ENCODE data around the gene FRS2.
"Not testable (repeated sequence)": the region's sequence is repeated elsewhere in the genome, so short reads cannot be mapped to it uniquely, and the experiment has no call there.

Gene FRS2, protein sequence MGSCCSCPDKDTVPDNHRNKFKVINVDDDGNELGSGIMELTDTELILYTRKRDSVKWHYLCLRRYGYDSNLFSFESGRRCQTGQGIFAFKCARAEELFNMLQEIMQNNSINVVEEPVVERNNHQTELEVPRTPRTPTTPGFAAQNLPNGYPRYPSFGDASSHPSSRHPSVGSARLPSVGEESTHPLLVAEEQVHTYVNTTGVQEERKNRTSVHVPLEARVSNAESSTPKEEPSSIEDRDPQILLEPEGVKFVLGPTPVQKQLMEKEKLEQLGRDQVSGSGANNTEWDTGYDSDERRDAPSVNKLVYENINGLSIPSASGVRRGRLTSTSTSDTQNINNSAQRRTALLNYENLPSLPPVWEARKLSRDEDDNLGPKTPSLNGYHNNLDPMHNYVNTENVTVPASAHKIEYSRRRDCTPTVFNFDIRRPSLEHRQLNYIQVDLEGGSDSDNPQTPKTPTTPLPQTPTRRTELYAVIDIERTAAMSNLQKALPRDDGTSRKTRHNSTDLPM

DNA sequence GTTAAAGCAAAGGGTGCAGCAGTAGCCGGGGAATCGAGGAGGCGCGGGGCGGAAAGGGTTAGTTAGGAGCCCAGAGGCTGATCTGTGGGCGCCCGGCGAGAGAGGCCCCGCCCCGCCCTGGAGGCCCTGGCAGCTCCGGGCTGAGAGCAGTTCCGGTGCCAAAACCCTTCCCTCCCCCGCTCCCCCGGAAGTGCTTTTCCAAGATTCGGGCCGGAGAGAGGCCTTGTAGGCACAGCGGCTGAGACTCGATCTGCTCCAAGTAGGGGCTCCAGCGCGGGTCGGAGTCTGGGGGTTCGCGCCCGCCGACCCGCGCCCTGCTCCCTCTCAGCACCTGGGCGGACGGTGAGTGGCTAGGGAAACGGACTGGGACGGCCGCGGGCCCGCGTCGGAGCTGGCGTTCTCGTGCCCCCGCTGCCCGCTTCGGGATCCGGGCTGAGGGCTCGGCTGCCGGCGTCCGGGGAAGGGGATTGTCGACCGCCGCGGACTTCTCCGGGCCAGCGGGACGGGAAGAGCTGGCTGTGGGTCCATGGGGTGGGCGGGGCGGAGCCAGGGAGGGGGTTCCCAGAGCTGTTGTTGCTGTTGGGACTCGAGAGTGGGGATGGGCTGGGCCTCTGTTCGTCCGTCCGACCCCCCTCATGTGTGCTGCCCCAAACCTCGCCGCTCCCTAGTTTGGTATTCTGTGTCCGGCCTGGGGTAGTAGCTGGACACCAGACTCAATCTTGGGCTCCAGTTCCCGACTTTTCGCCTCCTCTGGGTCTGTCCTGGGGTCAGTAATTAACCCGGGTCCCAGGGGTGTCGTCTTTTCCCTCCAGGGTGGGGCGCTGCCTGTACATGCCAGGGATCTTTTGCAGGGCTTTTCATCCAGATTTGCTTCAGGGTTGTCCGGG, at the start of gene FRS2:
FRS2 (plus strand) TSS at position 200 of the 887 bp plus-strand sequence. CDS start 98,643 bp downstream, outside the sequence.
- DNase-seq, result peak; percentile 82

DNA sequence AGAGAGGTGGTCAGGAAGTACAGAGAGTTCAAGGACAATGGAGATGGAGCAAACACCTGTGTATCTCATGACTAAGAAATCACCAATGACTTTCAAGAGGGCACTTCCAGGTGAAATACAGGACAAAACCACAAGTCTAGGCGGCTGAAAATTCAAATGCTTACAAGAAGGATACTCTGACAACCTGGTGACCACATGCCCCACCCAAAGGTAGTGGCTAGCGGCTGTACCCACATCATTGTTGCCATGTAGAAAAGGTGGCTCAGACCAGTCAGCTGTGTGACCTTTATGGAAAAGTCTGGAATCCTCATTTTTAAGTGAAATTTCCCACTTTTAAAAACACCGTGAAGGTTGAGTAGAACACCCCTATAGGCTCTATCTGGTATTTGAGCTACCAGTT, 48.6 kb upstream of the FRS2 start:
- no peak for DNase-seq

DNA sequence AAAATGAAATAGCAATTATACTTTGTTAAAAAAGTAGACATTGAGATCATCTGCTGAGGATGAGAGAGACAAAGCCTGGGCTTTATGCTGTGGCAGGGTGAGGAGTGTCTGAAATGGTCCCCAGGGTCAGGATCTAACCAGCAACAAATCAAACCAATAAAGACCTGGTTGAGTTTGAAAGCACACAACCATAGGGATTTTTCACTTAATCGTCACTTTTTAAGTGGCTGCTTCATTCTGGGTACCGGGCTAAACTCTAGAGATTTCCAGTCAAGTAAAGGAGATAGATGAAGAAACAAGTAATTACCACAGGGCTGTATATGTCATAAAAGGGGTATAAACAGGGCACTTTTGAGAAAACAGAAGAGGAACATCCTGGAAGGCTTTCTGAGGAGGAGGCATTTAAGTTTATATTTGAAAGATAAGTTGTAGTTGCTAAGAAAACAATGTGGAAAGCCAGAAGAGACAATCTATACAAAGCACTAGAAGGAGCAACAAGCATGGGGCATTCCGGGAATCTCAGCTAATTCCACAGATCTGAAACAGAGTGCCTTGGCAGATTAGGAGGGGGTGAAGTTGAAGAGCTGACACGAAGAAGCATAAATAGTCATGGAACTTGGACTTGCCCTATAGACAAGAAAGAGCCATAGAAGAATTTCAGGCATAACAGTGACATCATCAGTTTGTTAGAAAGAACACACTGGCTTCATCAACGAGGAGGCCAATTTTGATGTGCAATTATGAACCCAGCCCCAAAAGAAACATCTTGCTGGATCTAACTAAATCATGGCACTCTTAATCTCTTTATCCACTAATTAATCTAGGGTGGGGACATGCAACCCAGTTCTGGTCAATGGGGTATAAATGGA, 46.9 kb upstream of the FRS2 start:
- no peak for DNase-seq

DNA sequence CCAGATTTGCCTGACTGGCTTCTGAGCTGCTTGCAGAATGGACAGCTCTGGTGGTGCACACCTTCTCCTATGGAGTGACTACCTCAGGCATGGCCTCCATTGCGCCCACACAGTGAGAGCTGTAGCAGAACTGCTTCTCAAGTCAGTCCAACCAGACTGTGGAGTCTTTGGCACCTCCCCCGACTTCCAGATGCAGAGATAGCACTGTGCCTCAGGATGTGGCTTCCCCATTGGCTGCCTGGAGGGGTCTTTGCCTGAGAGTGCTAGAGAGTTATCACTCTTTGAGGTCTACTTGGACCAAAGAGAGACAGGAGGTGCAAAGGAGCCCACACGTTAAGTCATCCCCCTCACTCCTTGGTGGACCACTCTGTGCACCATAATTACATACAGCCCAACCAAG, 44.8 kb upstream of the FRS2 start:
- DNase-seq, result no peak

DNA sequence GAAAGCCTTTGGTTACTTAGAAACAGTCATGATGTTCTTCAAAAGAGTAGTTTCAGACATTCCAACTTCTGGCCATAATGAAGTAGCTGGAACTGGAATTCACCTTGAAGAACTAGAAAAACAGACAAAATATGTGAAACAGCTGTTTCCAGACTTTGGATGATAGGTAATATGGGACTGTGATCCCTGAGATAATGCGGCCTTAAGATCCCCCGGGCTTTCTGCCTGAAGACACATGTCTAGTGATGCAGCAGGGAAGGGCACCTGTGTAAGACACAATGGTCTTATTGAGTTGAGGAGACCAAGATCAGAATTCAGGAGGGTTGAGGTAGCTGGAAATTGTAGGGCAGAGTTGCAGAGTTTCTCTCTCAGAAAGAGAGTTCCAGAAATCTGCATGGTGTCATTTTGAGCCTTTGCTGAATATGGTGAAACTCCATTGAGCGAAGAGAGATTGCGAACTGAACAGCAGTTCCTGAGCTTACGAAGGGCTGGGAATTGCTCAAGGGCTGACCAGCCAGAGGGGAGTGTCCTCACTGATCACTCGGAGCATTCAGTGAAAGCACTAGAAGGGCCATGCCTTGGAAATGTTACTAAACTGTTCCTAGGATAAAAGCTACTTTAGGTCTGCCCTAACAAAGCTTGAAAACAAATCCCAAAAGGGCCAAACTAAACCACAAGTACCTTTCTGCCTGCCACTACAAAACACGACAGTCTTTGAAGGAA, 41.7 kb upstream of the FRS2 start:
- DNase-seq, result no peak

DNA sequence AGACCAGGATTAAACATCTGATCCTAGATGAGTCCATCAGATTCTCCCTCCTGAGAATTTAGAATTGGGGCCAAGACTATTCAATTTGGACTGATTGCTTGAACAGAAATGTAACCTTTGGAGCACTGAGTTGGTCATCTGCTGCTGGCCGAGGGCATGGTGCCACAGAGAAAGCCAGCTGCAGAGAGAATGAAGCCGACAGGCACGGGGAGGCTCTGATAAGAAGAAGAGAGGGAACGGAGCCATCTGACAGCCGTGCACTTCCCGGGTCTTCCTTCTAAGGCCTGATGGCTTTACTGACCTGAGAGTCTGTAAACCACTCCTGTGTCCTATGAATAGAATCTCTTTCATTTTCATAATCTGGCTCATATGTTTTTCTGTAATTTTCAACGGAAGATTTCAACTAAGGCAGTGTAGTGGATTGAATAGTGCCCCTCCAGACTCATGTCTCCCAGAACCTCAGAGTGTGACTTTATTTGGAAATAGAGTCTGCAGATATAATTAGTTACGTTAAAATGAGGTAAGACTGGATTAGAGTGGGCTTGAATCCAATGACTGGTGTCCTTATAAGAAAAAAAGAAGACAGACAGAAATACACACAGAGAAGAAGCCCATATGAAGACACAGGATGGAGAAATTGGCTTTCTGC, 39.1 kb upstream of the FRS2 start:
- DNase-seq, result no peak

DNA sequence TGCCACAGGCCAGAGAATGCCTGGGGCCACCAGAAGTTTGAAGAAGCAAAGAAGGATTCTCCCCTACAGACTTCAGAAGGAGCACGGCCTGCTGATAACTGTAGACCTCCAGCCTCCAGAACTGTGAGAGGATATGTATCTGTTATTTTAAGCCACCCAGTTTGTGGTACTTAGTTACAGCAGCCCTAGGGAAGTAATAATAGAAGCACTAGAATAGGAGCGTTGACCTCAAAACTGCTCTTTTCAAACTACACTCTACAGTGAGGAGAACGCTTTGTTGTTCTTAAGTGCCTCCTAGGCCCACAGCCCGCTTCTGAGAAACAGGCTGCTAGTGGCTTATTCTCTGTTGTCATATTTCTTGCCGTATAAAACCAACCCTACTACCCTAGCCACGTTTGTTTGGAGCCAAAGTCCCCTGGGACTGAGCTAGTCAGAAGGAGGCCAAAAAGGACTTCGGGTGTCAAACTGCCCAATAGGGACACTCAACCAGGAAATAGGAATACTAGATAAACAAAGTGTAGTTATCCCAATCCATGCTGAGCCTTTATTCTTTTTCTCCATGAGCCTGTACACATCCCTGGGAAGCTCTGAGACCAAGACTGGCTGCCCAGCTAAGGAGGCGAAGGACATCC, 38.5 kb upstream of the FRS2 start:
- no peak for DNase-seq

DNA sequence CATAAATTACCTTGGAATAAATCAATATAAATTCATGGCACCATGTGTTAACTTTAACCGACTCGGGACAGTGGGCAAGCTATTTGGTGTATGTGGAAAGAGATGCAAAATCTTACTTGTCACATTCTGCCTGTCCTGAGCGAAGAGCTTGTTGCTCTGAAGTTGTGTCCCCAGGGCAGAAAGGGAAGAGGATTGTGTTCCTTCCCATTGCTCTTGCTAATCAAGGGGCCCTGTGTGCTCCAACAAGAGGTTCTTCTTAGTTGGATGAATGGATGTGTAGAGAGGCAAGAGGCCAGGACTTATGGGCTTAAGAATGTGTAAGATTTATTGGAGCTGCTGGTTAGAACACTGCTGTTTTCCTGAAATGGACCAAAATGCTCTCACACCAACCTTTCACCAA, 36.5 kb upstream of the FRS2 start:
- DNase-seq, result no peak

DNA sequence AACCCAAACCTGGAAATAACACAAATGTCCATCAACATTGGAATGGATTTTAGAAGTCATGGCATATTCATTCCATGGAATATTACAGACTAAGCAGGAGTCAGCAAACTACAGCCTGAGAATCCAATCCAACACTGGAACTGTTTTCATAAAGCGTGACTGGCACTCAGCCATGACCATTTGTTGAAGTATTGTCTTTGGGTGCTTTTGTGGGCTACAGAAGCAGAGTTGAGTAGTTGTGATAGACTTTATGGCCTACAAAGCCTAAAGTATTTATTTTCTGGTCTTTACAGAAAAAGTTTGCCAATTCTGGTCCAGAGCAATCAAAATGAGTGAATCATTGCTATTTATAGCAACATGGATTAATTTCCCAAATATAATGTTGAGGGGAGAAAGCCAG, 34.5 kb upstream of the FRS2 start:
- DNase-seq, result no peak

DNA sequence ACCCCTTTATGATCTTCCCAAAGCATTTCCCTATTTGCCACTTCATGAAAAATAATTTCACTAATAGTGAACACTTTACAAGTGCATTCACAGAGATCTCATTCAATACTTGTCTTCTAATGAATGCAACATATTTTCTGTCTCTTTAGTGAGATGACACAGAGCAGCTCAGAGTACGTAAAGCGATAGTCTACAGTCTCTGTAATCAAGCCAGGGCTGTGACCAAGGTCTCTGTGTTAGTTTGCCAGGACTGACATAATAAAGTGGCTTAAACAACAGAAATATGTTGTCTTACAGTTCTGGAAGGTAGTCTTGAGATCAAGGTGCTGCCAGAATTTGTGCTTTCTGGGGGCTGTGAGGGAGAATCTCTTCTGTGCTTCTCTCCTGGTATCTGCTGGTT, 33.1 kb upstream of the FRS2 start:
- no peak for DNase-seq

DNA sequence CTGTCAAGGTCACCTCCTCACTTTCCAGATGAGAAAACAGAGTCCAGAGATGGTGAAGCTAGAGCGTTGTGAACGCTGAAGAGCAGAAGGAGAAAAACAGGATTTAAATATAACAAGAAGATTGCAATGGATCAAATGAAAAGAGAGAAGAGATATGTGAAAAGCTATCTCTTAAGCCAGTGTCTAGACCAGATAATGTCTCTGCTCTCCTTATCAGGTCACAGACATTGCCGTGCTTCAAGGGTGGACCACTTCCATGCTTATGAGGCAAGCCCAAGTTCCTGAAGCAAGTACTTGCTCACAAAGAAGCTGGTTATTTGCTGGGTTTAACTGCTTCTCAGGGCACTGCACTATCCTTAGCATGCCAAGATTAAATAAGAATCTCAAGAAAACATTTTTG, 31.6 kb upstream of the FRS2 start:
- no peak for DNase-seq

DNA sequence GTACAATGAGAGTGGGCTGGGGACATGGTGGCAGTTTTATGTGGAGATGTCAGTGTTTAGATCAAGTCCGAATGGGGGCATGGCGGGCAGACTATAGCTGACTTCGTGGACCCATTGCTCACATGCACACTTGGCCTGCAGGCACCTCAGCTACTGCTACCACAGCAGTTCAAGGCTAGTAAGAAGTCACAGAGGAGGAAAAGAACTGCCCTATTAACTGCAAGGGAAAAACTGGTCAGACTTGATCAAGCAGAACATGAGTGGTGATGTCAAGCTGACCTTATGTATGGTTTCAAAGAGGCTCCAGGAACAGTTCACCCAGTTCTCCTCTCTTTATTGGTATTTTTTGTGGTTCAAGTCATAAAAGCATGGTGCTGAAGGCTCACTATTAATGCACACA, 30.2 kb upstream of the FRS2 start:
- DNase-seq, result no peak

DNA sequence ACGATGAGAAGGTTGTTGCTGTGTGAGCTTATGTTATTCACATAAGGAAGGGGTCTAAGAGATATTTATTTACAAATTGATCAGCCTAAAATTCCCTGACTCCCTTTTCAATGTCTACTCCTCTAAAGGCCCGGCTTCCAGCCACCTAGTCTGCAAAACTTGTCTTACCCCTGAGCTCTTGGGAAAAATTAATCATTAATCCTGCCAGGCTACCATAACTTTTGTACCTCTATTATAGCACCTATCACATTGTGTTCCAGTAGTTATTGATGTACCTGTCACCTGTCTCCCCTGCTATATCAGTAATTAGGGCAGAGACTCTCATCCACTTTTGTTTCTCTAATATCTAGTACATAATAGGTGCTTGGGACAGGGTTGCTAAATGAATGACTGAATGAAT, 29.3 kb upstream of the FRS2 start:
- DNase-seq, result no peak

DNA sequence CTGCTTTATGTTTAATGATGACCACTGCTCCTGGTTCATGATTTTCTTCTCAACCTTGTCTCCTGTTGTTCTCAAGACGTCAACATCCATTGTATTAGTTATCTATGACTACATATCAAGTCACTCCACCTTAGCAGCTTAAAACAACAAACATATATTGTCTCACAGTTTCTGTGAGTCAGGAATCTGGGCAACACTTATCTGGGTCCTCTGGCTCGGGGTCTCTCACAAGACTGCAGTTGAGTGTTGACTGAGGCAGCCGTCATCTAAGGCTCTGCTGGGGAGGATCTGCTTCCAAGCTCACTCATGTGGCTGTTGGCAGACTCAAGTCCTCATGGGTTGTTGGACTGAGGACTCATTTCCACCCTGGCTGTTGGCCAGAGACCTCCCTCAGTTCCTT, 27.3 kb upstream of the FRS2 start:
- no peak for DNase-seq

DNA sequence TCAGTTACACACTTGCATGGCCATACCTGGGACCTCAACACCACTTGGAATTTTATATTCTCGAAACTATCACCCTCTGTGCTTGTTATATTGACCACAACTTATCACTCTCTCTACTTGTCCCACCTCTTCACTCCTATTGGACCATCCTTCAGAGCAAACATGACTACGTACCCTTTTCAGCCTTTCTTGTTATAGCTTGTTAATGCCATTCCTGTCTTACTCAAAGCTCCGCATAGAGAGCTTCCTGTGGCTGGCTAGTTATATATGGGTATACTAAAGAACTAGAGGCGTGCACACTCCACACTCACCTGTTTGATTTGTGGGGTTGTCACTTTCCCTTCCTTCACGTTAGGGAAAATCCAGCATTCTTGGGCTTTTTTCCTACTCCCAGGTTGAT, 26.3 kb upstream of the FRS2 start:
- no peak for DNase-seq

DNA sequence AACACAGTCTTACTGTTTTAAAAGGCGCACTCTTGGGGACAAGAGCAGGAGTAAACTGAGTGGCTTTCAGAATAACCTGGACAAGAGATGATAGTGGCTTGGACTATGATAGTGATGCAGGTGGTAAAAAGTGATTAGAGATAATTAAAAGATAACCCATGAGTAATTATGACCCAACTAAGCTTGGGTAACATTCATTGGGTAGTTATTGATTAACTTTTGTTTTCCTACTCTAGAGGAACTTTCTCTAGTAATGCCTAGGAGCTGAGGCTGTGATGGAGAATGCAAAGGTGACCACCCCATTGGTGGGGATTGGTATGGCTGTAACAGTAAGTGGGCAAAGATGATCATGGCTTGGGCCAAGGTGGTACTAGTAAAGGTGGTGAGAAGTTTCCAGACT, 22.3 kb upstream of the FRS2 start:
- DNase-seq, result no peak

DNA sequence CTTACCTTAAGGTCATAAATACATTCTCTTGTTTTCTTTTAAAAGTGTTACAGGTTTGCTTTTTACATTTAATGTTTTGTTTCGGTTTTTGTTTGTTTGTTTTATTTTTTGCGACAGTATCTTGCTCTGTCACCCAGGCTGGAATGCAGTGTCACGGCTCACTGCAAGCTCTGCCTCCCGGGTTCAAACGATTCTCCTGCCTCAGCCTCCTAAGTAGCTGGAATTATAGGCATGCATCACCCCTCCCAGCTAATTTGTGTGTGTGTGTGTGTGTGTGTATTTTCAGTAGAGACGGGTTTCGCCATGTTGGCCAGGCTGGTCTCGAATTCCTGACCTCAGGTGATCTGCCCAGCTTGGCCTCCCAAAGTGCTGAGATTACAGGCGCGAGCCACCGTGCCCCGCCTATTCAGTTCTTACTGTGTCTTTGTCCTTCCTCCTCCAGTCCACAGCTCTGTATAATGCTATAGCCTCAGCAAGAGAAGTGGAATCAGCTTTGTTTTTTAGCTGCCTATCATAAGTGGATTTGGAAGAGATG, 17.5 kb upstream of the FRS2 start:
- not testable (repeated sequence) for DNase-seq

DNA sequence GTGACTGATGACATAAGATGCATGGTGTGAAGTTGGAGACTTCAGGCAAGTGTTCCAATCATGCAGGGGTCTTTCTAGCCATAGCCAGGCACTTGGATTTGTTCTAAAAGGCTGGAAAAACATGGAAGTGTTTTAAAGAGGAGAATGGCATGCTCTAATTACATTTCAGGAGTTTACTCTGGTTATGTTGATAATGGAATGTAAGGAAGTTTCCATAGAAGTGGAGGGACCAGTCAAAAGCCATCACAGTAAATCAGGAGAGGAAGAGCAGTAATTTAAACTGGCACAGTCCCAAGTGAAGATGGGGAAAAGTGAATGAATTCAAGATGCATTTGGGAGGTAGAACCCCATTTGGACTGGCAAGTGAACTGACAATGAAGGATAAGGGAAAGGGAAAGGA, 13.9 kb upstream of the FRS2 start:
- DNase-seq, result no peak

DNA sequence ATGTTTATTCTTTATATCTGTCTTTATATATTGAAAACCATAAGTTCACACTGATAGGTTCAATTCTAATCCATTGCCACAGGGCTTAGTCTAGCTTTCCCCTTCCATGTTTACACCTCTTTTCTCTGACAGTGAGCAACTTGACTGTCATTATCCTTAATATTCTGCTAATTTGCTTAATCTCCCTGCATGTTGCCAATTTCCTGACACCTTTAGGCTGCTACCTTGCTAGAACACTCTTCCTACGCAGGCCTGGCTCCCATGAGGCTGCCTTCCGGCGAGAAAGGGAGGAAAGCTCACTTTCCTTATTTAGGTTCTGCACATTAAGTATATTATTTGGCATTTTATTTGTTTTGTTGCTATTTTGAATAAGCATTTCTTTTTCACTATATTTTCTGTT, 12.8 kb upstream of the FRS2 start:
- no peak for DNase-seq

DNA sequence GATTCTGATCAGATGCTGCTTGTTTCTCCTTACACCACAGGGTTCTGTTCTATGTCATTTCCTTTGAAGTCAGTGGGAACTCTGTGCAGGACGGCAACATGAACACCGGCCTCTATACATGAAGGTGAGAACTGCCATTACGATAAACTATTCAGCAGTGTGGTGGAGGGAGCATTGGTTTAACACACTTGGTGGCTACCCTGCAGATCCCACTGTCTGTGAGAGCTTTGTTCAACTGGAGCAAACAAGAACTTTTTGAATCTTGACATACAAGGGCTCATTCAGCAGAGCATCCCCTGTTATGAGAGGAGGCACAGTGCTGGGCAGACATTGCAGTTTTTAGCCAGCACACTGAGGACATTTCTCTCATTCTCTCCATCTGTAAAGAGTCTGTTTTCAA, 10.7 kb upstream of the FRS2 start:
- DNase-seq, result no peak

DNA sequence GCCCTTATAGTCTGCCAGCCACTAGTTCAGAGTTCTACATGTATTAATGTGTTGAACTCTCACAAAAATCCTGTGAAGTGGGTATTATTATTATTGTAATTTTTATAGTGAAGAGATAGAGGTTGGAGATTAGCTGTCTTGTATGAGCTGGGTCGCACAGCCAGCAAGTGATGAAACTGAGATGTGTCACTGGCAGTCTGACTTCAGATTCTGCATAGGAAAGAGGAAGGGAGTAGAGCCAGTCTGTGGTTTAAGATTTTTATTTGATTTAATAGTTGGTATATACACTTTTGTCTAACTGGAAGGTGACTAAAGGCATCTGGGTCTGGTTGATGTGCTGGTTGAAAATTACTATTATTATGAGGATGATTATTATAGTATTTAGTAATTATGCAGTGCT, 5.8 kb upstream of the FRS2 start:
- DNase-seq, result no peak

Data from CD4-positive, alpha-beta T cell treated with Interleukin-21 for 1 hour (primary cell).